ENCODE data around the gene UTP3. TPM values are rescaled to one million over a fixed set of nuclear protein-coding genes. Genes with fewer than 3 reads are reported as not detected.

UTP3 gene
- total and polyA plus RNA-seq, 9 donors = 10.3 to 25.0 (median 21.5) TPM

DNA sequence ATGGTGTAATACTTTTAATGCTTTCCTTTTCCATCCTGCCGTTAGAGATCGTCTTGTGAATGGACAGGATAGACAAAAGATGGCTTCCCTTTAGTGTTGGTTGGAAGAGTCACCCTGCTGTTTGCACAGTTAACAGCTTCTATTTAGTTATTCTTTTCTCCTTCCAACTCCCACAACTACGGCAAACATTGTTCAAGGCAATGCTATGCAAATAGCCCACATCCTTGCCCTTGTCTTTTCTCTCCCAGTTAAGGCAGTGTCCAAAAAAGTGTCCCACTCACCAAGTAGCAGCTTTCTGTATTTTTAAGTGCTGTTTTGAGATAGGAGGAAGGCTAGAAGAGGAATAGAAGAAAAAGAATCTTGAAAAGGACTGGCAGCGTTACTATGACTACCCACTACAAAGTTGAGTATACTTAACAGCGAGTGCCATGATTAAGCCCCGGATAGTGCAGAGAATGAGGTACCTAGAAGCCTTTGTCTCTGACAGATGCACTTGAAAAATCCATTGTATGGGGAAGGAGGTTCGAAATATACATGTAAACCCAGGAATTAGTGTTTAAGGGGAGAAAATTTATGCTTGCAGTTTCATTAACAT is 21.4 kb downstream of the UTP3 start:
- 84 to 88% (median 88%) methylated on average over 7 of the region's 7 CpGs for WGBS, 3 donors
- no peak overlapping the region for H3K4me3 ChIP-seq
- H3K9me3 ChIP-seq = no peaks in the 10 kb centered on the region
- no peaks in the 10 kb centered on the region for H3K27me3 ChIP-seq
- H3K36me3 ChIP-seq = no peaks in the 10 kb centered on the region
- TF ChIP-seq EP300 (IDR thresholded peaks at IDR 0.05) = no peak
- TF ChIP-seq, protein P1, sequence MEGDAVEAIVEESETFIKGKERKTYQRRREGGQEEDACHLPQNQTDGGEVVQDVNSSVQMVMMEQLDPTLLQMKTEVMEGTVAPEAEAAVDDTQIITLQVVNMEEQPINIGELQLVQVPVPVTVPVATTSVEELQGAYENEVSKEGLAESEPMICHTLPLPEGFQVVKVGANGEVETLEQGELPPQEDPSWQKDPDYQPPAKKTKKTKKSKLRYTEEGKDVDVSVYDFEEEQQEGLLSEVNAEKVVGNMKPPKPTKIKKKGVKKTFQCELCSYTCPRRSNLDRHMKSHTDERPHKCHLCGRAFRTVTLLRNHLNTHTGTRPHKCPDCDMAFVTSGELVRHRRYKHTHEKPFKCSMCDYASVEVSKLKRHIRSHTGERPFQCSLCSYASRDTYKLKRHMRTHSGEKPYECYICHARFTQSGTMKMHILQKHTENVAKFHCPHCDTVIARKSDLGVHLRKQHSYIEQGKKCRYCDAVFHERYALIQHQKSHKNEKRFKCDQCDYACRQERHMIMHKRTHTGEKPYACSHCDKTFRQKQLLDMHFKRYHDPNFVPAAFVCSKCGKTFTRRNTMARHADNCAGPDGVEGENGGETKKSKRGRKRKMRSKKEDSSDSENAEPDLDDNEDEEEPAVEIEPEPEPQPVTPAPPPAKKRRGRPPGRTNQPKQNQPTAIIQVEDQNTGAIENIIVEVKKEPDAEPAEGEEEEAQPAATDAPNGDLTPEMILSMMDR (IDR thresholded peaks at IDR 0.05) = no peak
- TF ChIP-seq POLR2A (IDR thresholded peaks at IDR 0.05) = no peak
- DNase-seq = no peak
- peaks cover 4% of the 10 kb centered on the region for H3K4me1 ChIP-seq (ENCODE audit: insufficient read depth)
- no peak overlapping the region for H3K27ac ChIP-seq
- intact Hi-C loops (cut with DNase I) = loop anchor here in 1 of 4 donors (10.0 kb wide), 1 partner anchor 65 kb away; no protein-coding TSS in a partner anchor

DNA sequence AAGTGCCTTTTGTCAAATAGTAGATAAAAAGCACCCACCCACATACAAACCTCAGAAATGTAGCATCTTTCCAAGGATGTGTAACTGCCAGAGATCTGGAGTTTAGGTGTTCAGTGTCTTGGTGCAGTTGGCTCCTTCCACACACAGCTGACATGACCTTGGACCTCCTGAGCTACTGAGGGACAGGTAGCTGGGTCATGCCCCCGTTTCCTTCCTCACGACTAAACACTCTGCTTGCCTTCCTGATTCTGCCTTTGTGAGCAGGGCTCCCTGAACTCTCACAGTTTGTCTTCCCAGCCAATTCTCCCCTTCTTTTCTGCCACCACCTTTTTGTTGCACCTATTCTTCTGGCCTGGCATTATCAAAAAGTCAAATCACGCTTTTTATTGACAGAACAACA is 23.3 kb downstream of the UTP3 start:
- intact Hi-C loops (cut with DNase I) = no loop called here
- TF ChIP-seq, protein P1 (IDR thresholded peaks at IDR 0.05) = no peak
- no peak for TF ChIP-seq EP300 (IDR thresholded peaks at IDR 0.05)
- TF ChIP-seq POLR2A (IDR thresholded peaks at IDR 0.05) = no peak
- no peak for DNase-seq
- Histone ChIP-seq H3K4me3 (no peak overlapping the region), H3K27ac (no peak overlapping the region), H3K9me3 (no peaks in the 10 kb centered on the region), H3K36me3 (no peaks in the 10 kb centered on the region), H3K27me3 (no peaks in the 10 kb centered on the region), H3K4me1 (ENCODE audit: insufficient read depth) (peaks cover 2% of the 10 kb centered on the region)
- WGBS, 3 donors = 72 to 83% (median 75%) methylated on average over 3 of the region's 3 CpGs

DNA sequence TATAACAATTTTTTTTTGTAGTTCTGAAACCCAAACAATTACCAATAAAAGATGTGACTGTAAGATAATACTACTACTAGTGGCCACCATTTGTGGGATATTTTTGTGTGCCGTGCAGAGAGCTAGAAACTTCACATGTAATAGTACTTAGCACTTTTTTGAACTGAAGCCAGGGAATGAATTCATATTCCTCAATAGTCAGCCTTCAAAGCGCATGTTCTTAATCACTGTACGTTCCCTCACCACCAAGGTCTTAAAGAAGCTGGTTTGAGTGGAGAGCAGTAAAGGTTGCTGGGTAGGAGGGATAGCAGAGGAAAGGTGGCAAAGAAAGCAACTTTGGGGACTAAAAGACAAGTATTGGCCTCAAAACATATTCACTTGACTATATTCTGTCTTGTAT is 23.8 kb downstream of the UTP3 start:
- no peak for DNase-seq
- intact Hi-C loops (cut with DNase I) = no loop called here

DNA sequence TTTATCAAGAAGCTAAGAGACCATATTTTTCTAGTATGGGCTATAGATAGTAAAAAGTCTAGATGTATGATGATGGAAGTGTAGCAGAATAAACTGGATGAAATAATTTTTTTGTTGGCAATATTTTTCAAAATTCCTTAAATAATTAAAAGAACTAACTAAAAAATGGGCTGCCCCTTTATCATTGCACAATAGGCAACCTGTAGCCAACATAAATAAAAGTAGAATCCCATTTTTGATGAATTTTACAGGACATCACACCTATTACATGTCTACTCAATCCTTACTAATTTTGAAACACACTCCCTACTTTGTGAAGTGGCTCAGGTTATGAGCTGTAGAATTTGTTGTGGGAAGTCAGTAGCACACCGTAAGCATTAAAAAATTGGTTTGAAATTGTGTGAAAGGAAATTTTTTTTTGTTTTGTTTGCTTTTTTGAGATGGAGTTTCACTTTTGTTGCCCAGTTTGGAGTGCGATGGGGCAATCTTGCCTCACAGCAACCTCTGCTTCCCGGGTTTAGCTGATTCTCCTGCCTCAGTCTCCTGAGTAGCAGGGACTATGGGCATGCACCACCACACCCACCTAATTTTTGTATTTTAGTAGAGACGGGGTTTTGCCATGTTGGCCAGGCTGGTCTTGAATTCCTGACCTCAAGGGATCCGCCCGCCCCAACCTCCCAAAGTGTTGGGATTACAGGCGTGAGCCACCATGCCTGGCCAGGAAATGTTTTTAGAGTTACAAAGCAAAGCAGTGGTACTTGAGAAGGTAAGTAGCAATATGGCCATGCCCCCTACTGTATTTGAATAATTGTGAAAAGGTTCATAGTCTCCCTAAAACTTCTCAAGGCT is 24.5 kb downstream of the UTP3 start:
- Histone ChIP-seq H3K9me3 (no peaks in the 10 kb centered on the region), H3K27me3 (no peaks in the 10 kb centered on the region), H3K27ac (no peak overlapping the region), H3K4me1 (ENCODE audit: insufficient read depth) (peaks cover 2% of the 10 kb centered on the region), H3K36me3 (no peaks in the 10 kb centered on the region), H3K4me3 (no peak overlapping the region)
- intact Hi-C loops (cut with DNase I) = no loop called here
- TF ChIP-seq, protein P1 (IDR thresholded peaks at IDR 0.05) = no peak
- no peak for TF ChIP-seq EP300 (IDR thresholded peaks at IDR 0.05)
- TF ChIP-seq POLR2A (IDR thresholded peaks at IDR 0.05) = no peak
- 92 to 96% (median 92%) methylated on average over 7 of the region's 7 CpGs for WGBS, 3 donors
- no peak for DNase-seq

More for the DNA sequence above, 23.8 kb downstream of the UTP3 start:
- H3K4me3 ChIP-seq = no peak overlapping the region
- H3K4me1 ChIP-seq (ENCODE audit: insufficient read depth) = peaks cover 2% of the 10 kb centered on the region
- TF ChIP-seq EP300 (IDR thresholded peaks at IDR 0.05) = no peak
- TF ChIP-seq POLR2A (IDR thresholded peaks at IDR 0.05) = no peak
- TF ChIP-seq, protein P1 (IDR thresholded peaks at IDR 0.05) = no peak
- no peaks in the 10 kb centered on the region for H3K27me3 ChIP-seq
- no peaks in the 10 kb centered on the region for H3K9me3 ChIP-seq
- 79 to 87% (median 87%) methylated on average over 3 of the region's 3 CpGs for WGBS, 3 donors
- no peak overlapping the region for H3K27ac ChIP-seq
- H3K36me3 ChIP-seq = no peaks in the 10 kb centered on the region

Measured in ovary (tissue), 9 donors.